Kidney (tissue), 14 donors: ENCODE measurements around the gene LRRC28. TPM values are rescaled to one million over a fixed set of nuclear protein-coding genes. Genes with fewer than 3 reads are reported as not detected.

Experiments used
- DNase-seq, 5 donors: peaks; one replicate each; pipeline ENCODE4 v3.0.0-alpha.2; 2013 to 2020
- FAIRE-seq: peaks from 2 replicates; lab custom pipeline; 2012; peaks lifted over from hg19 to GRCh38; lab: Jason Lieb, UNC
- H3K27ac ChIP-seq, 2 donors: one replicate each; pipeline ENCODE4 v1.7.0; 2013; ENCODE audit warnings: low read depth in 2 of 2, low read length in 2 of 2, inconsistent platforms in 1 of 2
- H3K27me3 ChIP-seq: one replicate; pipeline ENCODE4 v1.7.1; 2013; ENCODE audit warnings: low read length, inconsistent platforms; ENCODE audit not compliant: control insufficient read depth, insufficient read depth
- H3K36me3 ChIP-seq, 3 donors: one replicate each; pipeline versions ENCODE4 v1.7.0 to v1.7.1; 2013; ENCODE audit warnings: low read length in 3 of 3, control low read depth in 1 of 3, inconsistent platforms in 1 of 3; ENCODE audit not compliant: insufficient read depth in 3 of 3, control insufficient read depth in 2 of 3
- H3K4me1 ChIP-seq, 3 donors: one replicate each; pipeline versions ENCODE4 v1.7.0 to v1.7.1; 2013; ENCODE audit warnings: low read length in 3 of 3, inconsistent platforms in 1 of 3, low read depth in 1 of 3; ENCODE audit not compliant: control insufficient read depth in 2 of 3, insufficient read depth in 2 of 3
- H3K4me3 ChIP-seq, 3 donors: one replicate each; pipeline versions ENCODE4 v1.7.0 to v1.8.1; 2013; ENCODE audit warnings: low read length in 3 of 3, control low read depth in 1 of 3, inconsistent platforms in 1 of 3
- H3K9ac ChIP-seq, 3 donors: one replicate each; pipeline versions ENCODE4 v1.7.0 to v1.7.1; 2013; ENCODE audit warnings: low read length in 3 of 3, control low read depth in 1 of 3, inconsistent platforms in 1 of 3
- H3K9me3 ChIP-seq, 3 donors: one replicate each; pipeline versions ENCODE4 v1.7.0 to v1.7.1; 2013; ENCODE audit warnings: low read length in 3 of 3, control low read depth in 1 of 3, inconsistent platforms in 1 of 3; ENCODE audit not compliant: control insufficient read depth in 2 of 3, insufficient read depth in 1 of 3
- CTCF ChIP-seq: IDR thresholded peaks from 3 replicates; pipeline ENCODE4 v1.5.1; 2012; ENCODE audit warnings: mild to moderate bottlenecking, moderate library complexity, borderline replicate concordance; ENCODE audit not compliant: insufficient read depth; ENCODE audit errors: extremely low read depth
- intact Hi-C: fragments of 100-400 bp; cut with DNase I; formaldehyde crosslinking; loops from one replicate; pipeline ENCODE4 v1.11.1; 2022
- polyA plus RNA-seq: library from polyadenylated mRNA; stranded (reverse); fragments of 350-450 nt; fragmentation: Illumina TruSeq; extraction: RNeasy Lipid Tissue Mini Kit (QIAGEN cat#74804); gene quantifications from one replicate; pipeline ENCODE4 v1.2.3, GENCODE V29; 2014; ENCODE audit warnings: low read depth, low replicate concordance; ENCODE audit not compliant: insufficient read depth
- total RNA-seq: library from RNA; stranded (reverse); fragmentation: NEBNext Ultra II Directional; extraction: Animal tissue kit (Norgen Biotek cat#: 25700); gene quantifications from one replicate; pipeline ENCODE4 v1.2.1, GENCODE V29; 2021
- donor health status: control.
- donor health status: control.
- donor health status: control.
- donor health status: control.
- donor health status: control.
- donor health status: DM: yes; HTN: yes; CAD: no.
- donor health status: Normal renal cell carcinoma (clear cell type).

The LRRC28 gene
- total and polyA plus RNA-seq, 2 donors from 2014 or later = 25.5 to 34.7 TPM

DNA sequence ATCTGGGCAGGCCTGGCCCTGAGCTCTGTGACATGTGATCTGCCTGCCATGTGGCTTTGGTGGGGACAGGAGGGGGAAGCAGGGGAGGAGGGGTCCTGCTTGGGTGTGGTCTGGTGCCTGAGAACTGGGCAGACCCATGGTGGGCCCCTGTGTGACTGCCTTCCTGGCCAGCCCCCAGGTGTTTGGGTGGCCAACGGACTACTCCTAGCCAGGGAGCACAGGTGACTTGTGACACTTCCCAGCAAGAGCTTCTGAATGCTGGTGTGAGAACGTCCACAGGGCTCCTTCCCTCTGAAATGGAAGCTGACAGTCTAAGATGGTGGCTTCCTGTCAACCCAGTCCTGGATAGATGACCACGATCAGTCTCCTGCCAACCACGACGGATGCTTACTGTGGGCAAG, 178.4 kb downstream of the LRRC28 start:
- H3K9me3 ChIP-seq = no peaks in the 10 kb centered on the region
- no peaks in the 10 kb centered on the region for H3K27me3 ChIP-seq
- no peak overlapping the region for H3K27ac ChIP-seq
- H3K36me3 ChIP-seq = no peaks in the 10 kb centered on the region
- peak in 1 of 5 donors; percentile 39 for DNase-seq
- FAIRE-seq = no peak
- H3K4me3 ChIP-seq = no peak overlapping the region
- H3K9ac ChIP-seq = no peak overlapping the region
- no peak for TF ChIP-seq CTCF
- peaks cover 0 to 18% (median 2%) of the 10 kb centered on the region in 3 donors for H3K4me1 ChIP-seq
- intact Hi-C loops = no loop called here

- peak in 1 of 5 donors; percentile 76 for DNase-seq
- no peak overlapping the region for H3K27ac ChIP-seq
- no peak overlapping the region for H3K4me3 ChIP-seq
- no peaks in the 10 kb centered on the region for H3K36me3 ChIP-seq
- FAIRE-seq = no peak
- no peak for TF ChIP-seq CTCF
- no peak overlapping the region for H3K9ac ChIP-seq
- no peaks in the 10 kb centered on the region for H3K9me3 ChIP-seq
- H3K4me1 ChIP-seq = peaks cover 0 to 27% (median 6%) of the 10 kb centered on the region in 3 donors
- H3K27me3 ChIP-seq = no peaks in the 10 kb centered on the region
- intact Hi-C loops = no loop called here
Measured at GRCh38 chr15:99430881-99431401, 179.7 kb downstream of the LRRC28 start.

DNA sequence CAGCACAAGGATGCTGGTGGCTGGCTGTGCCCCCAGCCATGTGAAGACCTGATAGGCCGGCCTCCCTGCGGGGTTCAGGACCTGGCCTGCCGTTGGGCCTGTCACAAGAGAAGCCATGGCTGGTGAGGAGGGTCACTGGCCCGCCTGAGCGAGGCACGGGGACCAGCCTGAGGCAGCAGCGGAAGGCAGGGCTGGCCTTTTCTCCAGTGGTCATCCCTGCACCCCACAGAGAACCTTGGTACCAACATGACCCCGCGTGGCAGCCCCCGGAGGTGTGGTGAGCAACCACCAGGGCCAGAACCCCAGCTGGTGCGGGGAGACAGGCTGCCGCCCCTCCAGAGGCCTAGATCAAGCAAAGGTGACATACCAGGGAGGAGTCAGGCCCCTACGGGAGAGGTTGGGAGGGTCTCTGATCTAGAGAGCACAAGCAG, 180.4 kb downstream of the LRRC28 start:
- FAIRE-seq (no peak), DNase-seq (peak in 1 of 5 donors; percentile 75)
- Histone ChIP-seq H3K9ac (no peak overlapping the region), H3K36me3 (no peaks in the 10 kb centered on the region), H3K4me1 (peaks cover 0 to 27% (median 6%) of the 10 kb centered on the region in 3 donors), H3K4me3 (no peak overlapping the region), H3K27me3 (no peaks in the 10 kb centered on the region), H3K27ac (no peak overlapping the region), H3K9me3 (no peaks in the 10 kb centered on the region)
- intact Hi-C loops = no loop called here
- no peak for TF ChIP-seq CTCF
